Activated CD8-positive, alpha-beta memory T cell treated with anti-CD3 and anti-CD28 coated beads, Interleukin-2, amount 50 U/mL, for 24 hours (primary cell): ENCODE measurements around the gene TBC1D1.
A peak's percentile ranks its signal among the peaks of the same experiment; 100 is the strongest.

Source experiments
- DNase-seq: peaks from one replicate; pipeline ENCODE4 v3.0.0-alpha.2; 2020; ENCODE audit errors: extremely low read depth

TBC1D1 gene

GRCh38 chr4:38146383-38146782 is 255.5 kb downstream of the TBC1D1 start:
- no peak for DNase-seq

- DNase-seq = no peak
Measured at GRCh38 chr4:38149472-38149996, 258.6 kb downstream of the TBC1D1 start.

GRCh38 chr4:38149997-38150671 is 259.2 kb downstream of the TBC1D1 start:
- DNase-seq = no peak

- no peak for DNase-seq
Measured at GRCh38 chr4:38150766-38151165, 259.9 kb downstream of the TBC1D1 start.

- DNase-seq = no peak
Measured at GRCh38 chr4:38151873-38152272, 261.0 kb downstream of the TBC1D1 start.

GRCh38 chr4:38152305-38152704 is 261.4 kb downstream of the TBC1D1 start:
- no peak for DNase-seq

GRCh38 chr4:38152721-38153386 is 262.0 kb downstream of the TBC1D1 start:
- no peak for DNase-seq

GRCh38 chr4:38153387-38153760 is 262.5 kb downstream of the TBC1D1 start:
- no peak for DNase-seq

- DNase-seq = no peak
Measured at GRCh38 chr4:38154252-38154651, 263.4 kb downstream of the TBC1D1 start.

GRCh38 chr4:38154681-38155588 is 264.1 kb downstream of the TBC1D1 start:
- no peak for DNase-seq

GRCh38 chr4:38155589-38156294 is 264.9 kb downstream of the TBC1D1 start:
- DNase-seq = no peak

GRCh38 chr4:38157592-38157991 is 266.7 kb downstream of the TBC1D1 start:
- no peak for DNase-seq

GRCh38 chr4:38160487-38161207 is 269.8 kb downstream of the TBC1D1 start:
- peak; percentile 18 for DNase-seq

GRCh38 chr4:38161208-38162113 is 270.6 kb downstream of the TBC1D1 start:
- no peak for DNase-seq

GRCh38 chr4:38162240-38162784 is 271.4 kb downstream of the TBC1D1 start:
- DNase-seq = no peak

- DNase-seq = no peak
Measured at GRCh38 chr4:38163216-38164006, 272.5 kb downstream of the TBC1D1 start.

GRCh38 chr4:38164346-38164745 is 273.5 kb downstream of the TBC1D1 start:
- no peak for DNase-seq

- DNase-seq = no peak
Measured at GRCh38 chr4:38166082-38166481, 275.2 kb downstream of the TBC1D1 start.

GRCh38 chr4:38166768-38167167 is 275.9 kb downstream of the TBC1D1 start:
- no peak for DNase-seq
